ENCODE results near the gene ASIC3. TPM values are rescaled to one million over a fixed set of nuclear protein-coding genes. Genes with fewer than 3 reads are reported as not detected.
A peak's percentile ranks its signal among the peaks of the same experiment; 100 is the strongest.
"Not testable (repeated sequence)": the region's sequence is repeated elsewhere in the genome, so short reads cannot be mapped to it uniquely, and the experiment has no call there.

ASIC3 gene
- total RNA-seq, 4 donors from 2014 or later, result 2.5 to 10.7 (median 5.0) TPM

DNA sequence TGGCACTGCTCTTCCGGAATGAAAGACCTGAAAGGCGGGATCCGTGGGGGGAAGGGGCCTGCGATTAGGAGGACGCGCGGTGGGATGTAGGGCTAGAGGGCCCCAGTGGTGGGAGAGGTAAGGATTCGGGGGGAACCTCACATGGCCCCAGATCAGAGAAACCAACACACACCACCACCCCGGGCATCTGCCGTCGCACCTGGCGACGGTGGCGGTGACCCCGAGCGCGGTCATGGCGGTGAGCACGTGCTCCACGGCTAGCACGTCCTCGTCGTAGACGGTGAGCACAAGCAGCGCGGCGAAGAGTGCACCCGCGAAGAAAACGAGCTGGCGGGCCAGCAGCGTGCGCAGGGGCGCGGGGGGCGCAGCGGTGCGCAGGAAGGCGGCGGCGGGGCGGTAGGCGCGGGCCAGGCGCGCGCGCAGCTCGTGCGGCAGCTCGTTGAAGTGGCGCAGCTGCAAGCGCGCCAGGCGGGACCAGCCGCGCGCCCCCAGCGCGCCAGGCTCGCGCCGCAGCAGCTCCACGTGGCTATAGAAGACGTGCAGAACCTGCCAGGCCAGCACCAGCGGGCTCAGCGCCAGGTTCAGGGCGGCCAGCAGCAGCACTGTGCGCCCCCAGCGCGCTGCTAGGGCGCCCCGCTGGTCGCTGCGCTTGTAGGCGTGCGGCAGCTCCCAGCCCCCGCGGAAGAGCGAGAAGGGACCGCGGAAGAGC lies 29.8 kb upstream of the ASIC3 start:
- Histone ChIP-seq H3K27me3 (no peaks in the 10 kb centered on the region), H3K4me1 (peaks cover 6 to 27% (median 15%) of the 10 kb centered on the region in 4 donors), H3K36me3 (no peaks in the 10 kb centered on the region), H3K4me3 (peak overlapping the region; percentile 10 to 43 (median 38)), H3K9me3 (no peaks in the 10 kb centered on the region), H3K27ac (peak overlapping the region in 1 of 4 donors; percentile 3)
- DNase-seq, result no peak
- TF ChIP-seq, protein P1, sequence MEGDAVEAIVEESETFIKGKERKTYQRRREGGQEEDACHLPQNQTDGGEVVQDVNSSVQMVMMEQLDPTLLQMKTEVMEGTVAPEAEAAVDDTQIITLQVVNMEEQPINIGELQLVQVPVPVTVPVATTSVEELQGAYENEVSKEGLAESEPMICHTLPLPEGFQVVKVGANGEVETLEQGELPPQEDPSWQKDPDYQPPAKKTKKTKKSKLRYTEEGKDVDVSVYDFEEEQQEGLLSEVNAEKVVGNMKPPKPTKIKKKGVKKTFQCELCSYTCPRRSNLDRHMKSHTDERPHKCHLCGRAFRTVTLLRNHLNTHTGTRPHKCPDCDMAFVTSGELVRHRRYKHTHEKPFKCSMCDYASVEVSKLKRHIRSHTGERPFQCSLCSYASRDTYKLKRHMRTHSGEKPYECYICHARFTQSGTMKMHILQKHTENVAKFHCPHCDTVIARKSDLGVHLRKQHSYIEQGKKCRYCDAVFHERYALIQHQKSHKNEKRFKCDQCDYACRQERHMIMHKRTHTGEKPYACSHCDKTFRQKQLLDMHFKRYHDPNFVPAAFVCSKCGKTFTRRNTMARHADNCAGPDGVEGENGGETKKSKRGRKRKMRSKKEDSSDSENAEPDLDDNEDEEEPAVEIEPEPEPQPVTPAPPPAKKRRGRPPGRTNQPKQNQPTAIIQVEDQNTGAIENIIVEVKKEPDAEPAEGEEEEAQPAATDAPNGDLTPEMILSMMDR (IDR thresholded peaks at IDR 0.05), result no peak
- no peak for TF ChIP-seq POLR2A (IDR thresholded peaks at IDR 0.05)

DNA sequence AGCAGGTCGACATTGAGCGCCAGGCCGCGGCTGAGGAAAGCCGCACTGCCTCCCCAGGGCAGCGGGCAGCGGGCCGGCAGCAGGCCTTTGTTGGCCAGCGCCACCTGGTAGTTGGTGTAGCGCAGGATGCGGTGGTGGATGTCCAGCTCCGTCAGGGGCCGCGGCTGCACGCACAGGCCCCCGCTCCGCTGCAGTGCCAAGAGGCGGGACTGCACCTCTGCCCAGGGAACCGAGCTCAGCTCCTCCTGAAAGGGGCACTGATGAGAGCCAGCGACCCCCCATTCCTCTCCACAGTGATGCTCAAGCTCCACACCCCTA lies 29.2 kb upstream of the ASIC3 start:
- no peak for DNase-seq
- Histone ChIP-seq H3K36me3 (no peaks in the 10 kb centered on the region), H3K27ac (no peak overlapping the region), H3K4me3 (peak overlapping the region in 3 of 4 donors; percentile 36 to 43 (median 41)), H3K4me1 (peaks cover 6 to 21% (median 15%) of the 10 kb centered on the region in 4 donors), H3K27me3 (no peaks in the 10 kb centered on the region), H3K9me3 (no peaks in the 10 kb centered on the region)
- no peak for TF ChIP-seq POLR2A (IDR thresholded peaks at IDR 0.05)

DNA sequence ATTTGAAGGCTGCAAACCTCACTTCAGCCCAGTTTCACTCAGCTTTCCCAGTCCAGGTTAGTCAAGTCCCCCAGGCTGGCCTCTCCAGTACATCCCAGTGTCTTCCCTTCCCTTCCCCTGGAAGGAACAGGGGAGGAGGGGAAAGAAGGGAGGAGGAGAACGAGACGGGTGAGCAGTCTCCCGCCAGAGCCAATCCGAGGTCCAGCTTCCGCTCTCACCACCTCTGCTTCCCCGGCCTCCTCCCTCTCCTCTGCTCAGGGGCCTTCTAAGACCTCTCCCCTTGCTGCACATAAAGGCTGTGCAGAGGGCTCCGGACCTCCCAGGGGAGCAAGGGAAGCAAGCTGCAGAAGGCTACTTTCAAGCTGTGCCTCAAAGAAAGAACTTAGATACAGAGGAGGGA lies 28.1 kb upstream of the ASIC3 start:
- H3K4me1 ChIP-seq, result peaks cover 6 to 18% (median 15%) of the 10 kb centered on the region in 4 donors
- H3K9me3 ChIP-seq, result no peaks in the 10 kb centered on the region
- TF ChIP-seq POLR2A (IDR thresholded peaks at IDR 0.05), result no peak
- TF ChIP-seq, protein P1 (IDR thresholded peaks at IDR 0.05), result no peak
- no peaks in the 10 kb centered on the region for H3K36me3 ChIP-seq
- no peak for DNase-seq
- no peak overlapping the region for H3K27ac ChIP-seq
- no peak overlapping the region for H3K4me3 ChIP-seq
- no peaks in the 10 kb centered on the region for H3K27me3 ChIP-seq

DNA sequence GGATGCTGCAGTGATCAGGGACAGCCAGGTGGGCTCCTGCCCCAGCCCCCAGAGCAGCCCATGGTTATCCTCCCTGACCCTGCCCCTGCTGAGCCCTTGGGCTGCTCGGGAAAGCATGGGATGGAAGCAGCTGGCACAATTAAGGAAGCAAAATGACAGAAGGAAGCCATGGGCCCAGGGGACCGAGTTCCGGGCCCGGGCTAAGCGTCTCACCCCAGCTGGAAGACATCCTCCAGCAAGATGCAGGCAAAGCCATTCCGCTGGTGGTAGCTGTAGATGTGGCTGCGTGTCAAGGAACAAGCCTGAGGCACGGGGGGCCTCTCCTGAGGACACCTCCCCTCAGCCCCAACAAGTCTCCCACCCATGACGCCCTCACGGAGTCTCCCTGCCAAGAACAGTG lies 25.1 kb upstream of the ASIC3 start:
- no peak overlapping the region for H3K4me3 ChIP-seq
- TF ChIP-seq, protein P1 (IDR thresholded peaks at IDR 0.05), result no peak
- no peak for TF ChIP-seq POLR2A (IDR thresholded peaks at IDR 0.05)
- no peak for DNase-seq

DNA sequence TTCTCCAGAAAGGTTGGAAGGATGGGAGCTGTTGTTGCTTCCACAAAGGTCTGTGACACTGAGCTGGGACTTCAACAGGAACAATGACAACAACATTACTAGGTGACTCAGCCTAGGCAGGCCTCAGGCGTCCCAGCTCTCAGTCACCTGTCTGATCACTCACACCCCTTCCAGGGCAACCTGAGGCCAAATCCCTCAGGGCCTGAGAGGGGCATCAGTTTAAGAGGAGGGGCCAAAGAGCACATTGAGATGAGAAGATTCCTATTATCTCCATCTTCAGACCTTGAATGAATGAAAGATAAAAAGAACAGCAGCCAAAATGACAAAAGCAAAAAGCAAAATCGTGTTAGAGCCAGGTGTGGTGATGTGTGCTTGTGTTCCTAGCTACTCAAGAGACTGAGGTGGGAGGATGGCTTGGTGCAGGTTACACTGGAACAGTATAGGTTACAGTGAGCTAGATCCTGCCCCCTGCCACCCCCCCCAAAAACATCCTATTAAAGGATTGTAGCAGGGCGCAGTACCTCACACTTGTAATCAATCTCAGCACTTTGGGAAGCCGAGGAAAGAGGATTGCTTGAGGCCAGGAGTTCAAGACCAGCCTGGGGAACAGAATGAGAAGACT lies 23.8 kb upstream of the ASIC3 start, which contains the start of gene ATG9B:
Gene ATG9B, minus strand, starts transcription at position 60 of the 622 bp plus-strand sequence. CDS start 71 bp downstream, outside the sequence.
- Histone ChIP-seq H3K36me3 (no peaks in the 10 kb centered on the region), H3K4me3 (no peak within 1 kb of the TSS), H3K27me3 (no peaks in the 10 kb centered on the region), H3K9me3 (no peaks in the 10 kb centered on the region), H3K27ac (no peak within 1 kb of the TSS), H3K4me1 (peaks cover 0 to 10% (median 3%) of the 10 kb centered on the region in 4 donors)
- no peak for DNase-seq
- no peak for TF ChIP-seq POLR2A (IDR thresholded peaks at IDR 0.05)

More for the DNA sequence above, 25.1 kb upstream of the ASIC3 start:
- Histone ChIP-seq H3K9me3 (no peaks in the 10 kb centered on the region), H3K36me3 (no peaks in the 10 kb centered on the region), H3K4me1 (peaks cover 0 to 17% (median 10%) of the 10 kb centered on the region in 4 donors), H3K27ac (no peak overlapping the region), H3K27me3 (no peaks in the 10 kb centered on the region)

DNA sequence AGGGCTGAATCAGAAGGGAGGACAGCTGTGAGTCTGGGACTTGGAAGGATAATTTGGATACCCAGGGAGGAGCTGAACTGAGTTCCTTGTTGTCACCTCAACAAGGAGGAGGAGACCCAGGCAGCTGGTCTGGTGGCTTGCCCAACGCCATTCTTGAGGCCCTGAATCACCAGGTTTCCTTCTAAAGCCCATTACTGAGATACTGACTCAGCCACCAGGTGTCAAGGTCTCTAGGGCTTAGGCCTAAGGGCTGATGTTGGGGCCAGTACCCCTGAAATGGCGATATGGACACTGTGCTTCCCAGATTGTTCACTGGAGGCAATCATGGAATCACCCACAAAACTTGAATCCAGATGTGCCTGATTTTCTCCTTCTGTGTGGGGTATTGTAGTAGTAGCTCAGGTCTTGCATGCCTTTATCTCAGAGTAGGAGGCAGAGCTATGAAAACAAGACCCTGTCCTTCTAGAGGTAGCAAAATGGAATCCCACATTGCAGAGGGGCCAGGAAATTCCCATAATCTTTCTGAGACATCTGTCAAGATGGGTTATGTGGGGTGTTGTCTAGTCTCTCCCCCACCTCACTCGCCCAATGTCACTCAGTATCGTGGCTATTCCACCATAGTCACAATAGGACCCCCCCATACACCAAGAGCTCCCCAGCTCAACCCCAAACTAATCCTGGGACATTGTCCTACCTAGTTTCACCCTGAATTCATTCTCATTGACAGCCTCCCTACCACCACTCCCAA lies 22.2 kb upstream of the ASIC3 start:
- TF ChIP-seq, protein P1 (IDR thresholded peaks at IDR 0.05), result no peak
- no peak for TF ChIP-seq POLR2A (IDR thresholded peaks at IDR 0.05)
- no peaks in the 10 kb centered on the region for H3K36me3 ChIP-seq
- no peak overlapping the region for H3K27ac ChIP-seq
- no peaks in the 10 kb centered on the region for H3K27me3 ChIP-seq
- no peak for DNase-seq
- peaks cover 0 to 10% (median 3%) of the 10 kb centered on the region in 4 donors for H3K4me1 ChIP-seq
- no peak overlapping the region for H3K4me3 ChIP-seq
- H3K9me3 ChIP-seq, result no peaks in the 10 kb centered on the region

DNA sequence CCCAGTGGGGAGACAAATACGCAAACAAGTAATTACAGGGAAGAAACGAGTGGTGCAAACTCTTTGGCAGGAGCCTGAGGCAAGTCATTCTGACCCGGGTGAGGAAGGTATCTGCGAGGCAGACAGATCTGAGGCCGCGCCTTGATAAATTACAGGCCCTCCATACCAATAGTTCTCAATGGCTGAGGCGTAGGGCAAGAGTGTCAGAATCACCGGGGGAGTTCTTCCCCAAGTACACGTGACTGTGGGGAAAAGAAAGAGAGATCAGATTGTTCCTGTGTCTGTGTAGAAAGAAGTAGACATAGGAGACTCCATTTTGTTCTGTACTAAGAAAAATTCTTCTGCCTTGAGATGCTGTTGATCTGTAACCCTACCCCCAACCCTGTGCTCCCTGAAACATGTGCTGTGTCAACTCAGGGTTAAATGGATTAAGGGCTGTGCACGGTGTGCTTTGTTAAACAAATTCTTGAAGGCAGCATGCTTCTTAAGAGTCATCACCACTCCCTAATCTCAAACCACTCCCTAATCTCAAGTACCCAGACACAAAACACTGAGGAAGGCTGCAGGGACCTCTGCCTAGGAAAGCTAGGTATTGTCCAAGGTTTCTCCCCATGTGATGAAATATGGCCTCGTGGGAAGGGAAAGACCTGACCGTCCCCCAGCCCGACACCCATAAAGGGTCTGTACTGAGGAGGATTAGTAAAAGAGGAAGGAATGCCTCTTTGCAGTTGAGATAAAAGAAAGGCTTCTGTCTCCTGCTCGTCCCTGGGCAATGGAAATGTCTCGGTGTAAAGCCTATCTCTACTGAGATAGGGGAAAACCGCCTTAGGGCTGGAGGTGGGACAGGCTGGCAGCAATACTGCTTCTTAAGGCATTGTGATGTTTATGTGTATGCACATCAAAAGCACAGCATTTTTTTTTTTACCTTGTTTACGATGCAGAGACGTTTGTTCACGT lies 21.3 kb upstream of the ASIC3 start:
- H3K27ac ChIP-seq, result peak overlapping the region in 3 of 4 donors; percentile 76 to 92 (median 80)
- H3K4me3 ChIP-seq, result peak overlapping the region in 1 of 4 donors; percentile 62

DNA sequence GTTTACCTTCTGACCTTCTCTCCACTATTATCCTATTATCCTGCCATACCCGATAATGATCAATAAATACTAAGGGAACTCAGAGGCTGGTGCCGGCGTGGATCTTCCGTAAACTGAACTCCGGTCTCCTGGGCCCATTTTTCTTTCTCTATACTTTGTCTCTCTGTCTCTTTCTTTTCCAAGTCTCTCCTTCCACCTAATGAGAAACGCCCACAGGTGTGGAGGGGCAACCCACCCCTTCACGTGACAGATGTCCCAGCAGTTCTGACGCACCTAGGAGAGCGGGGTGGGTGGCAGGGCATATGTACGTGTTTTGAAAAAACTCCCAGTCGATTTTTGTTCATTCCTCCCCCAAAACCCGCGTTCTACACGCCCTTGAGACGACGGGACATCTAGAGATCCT lies 20.6 kb upstream of the ASIC3 start:
- not testable (repeated sequence) for H3K27me3 ChIP-seq, H3K36me3 ChIP-seq, DNase-seq, H3K4me1 ChIP-seq, H3K9me3 ChIP-seq
- Histone ChIP-seq H3K27ac (peak overlapping the region; percentile 76 to 92 (median 85)), H3K4me3 (peak overlapping the region; percentile 62 to 94 (median 76))

More for the DNA sequence above, 21.3 kb upstream of the ASIC3 start:
- H3K36me3 ChIP-seq, DNase-seq, H3K9me3 ChIP-seq, H3K27me3 ChIP-seq, H3K4me1 ChIP-seq: not testable (repeated sequence)

Measured in Peyer's patch (tissue), 4 donors.